Nephron (organoid): Measurements from ENCODE around the gene RBM14.

Experiments
- H3K27ac Mint-ChIP-seq, 3 experiments: 2 replicates each; pipeline ENCODE4 v1.8.0; 2020; ENCODE audit warnings: mixed read lengths in 3 of 3, mild to moderate bottlenecking in 2 of 3, moderate library complexity in 1 of 3
- H3K27me3 Mint-ChIP-seq: 2 replicates; pipeline ENCODE4 v1.8.0; 2021; ENCODE audit warnings: low read depth, mild to moderate bottlenecking, moderate library complexity, mixed read lengths
- H3K36me3 Mint-ChIP-seq: 2 replicates; pipeline ENCODE4 v1.8.0; 2020; ENCODE audit warnings: low read depth, mixed read lengths
- H3K4me1 Mint-ChIP-seq: 2 replicates; pipeline ENCODE4 v1.8.0; 2020; ENCODE audit warnings: mixed read lengths
- H3K4me3 Mint-ChIP-seq, 3 experiments: 2 replicates each; pipeline ENCODE4 v1.8.0; 2020; ENCODE audit warnings: mild to moderate bottlenecking in 3 of 3, mixed read lengths in 3 of 3, moderate library complexity in 2 of 3
- H3K9me3 Mint-ChIP-seq: 2 replicates; pipeline ENCODE4 v1.8.0; 2020; ENCODE audit warnings: mixed read lengths
- CTCF ChIP-seq, 3 experiments: fragments of 200-600 bp; sonication (generic); IDR thresholded peaks; one replicate each; pipeline ENCODE4 v1.5.0; 2021; ENCODE audit warnings: antibody characterized with exemption in 3 of 3; ENCODE audit not compliant: unreplicated experiment in 3 of 3

Gene RBM14

GRCh38 chr11:66619080-66619554 lies 2.7 kb downstream of the RBM14 start:
- TF ChIP-seq CTCF (IDR thresholded peaks at IDR 0.05; ENCODE audit: unreplicated experiment in 3 of 3): no peak
- H3K27me3 Mint-ChIP-seq: no peaks in the 10 kb centered on the region
- H3K36me3 Mint-ChIP-seq: peaks cover 45% of the 10 kb centered on the region
- peak overlapping the region; percentile 99 for H3K4me3 Mint-ChIP-seq
- H3K4me1 Mint-ChIP-seq: peaks cover 39% of the 10 kb centered on the region
- H3K27ac Mint-ChIP-seq: peak overlapping the region; percentile 87 to 99 (median 98)
- H3K9me3 Mint-ChIP-seq: no peaks in the 10 kb centered on the region

GRCh38 chr11:66624450-66624849 lies 8.0 kb downstream of the RBM14 start:
- no peak overlapping the region for H3K27ac Mint-ChIP-seq
- no peak overlapping the region for H3K4me3 Mint-ChIP-seq
- H3K9me3 Mint-ChIP-seq: no peaks in the 10 kb centered on the region
- H3K27me3 Mint-ChIP-seq: no peaks in the 10 kb centered on the region
- H3K36me3 Mint-ChIP-seq: peaks cover 68% of the 10 kb centered on the region
- TF ChIP-seq CTCF (IDR thresholded peaks at IDR 0.05; ENCODE audit: unreplicated experiment in 3 of 3): no peak
- peaks cover 7% of the 10 kb centered on the region for H3K4me1 Mint-ChIP-seq

- H3K4me1 Mint-ChIP-seq: peaks cover 7% of the 10 kb centered on the region
- H3K27me3 Mint-ChIP-seq: no peaks in the 10 kb centered on the region
- no peak overlapping the region for H3K4me3 Mint-ChIP-seq
- no peak overlapping the region for H3K27ac Mint-ChIP-seq
- no peaks in the 10 kb centered on the region for H3K9me3 Mint-ChIP-seq
- peaks cover 71% of the 10 kb centered on the region for H3K36me3 Mint-ChIP-seq
- TF ChIP-seq CTCF (IDR thresholded peaks at IDR 0.05; ENCODE audit: unreplicated experiment in 3 of 3): no peak
Observed at GRCh38 chr11:66625041-66625751, 8.8 kb downstream of the RBM14 start.

GRCh38 chr11:66625752-66626149 lies 9.3 kb downstream of the RBM14 start:
- peaks cover 72% of the 10 kb centered on the region for H3K36me3 Mint-ChIP-seq
- no peak for TF ChIP-seq CTCF (IDR thresholded peaks at IDR 0.05; ENCODE audit: unreplicated experiment in 3 of 3)
- no peak overlapping the region for H3K4me3 Mint-ChIP-seq

GRCh38 chr11:66626382-66626781 lies 10.0 kb downstream of the RBM14 start:
- no peak overlapping the region for H3K4me3 Mint-ChIP-seq
- peaks cover 71% of the 10 kb centered on the region for H3K36me3 Mint-ChIP-seq
- H3K27me3 Mint-ChIP-seq: no peaks in the 10 kb centered on the region
- H3K27ac Mint-ChIP-seq: no peak overlapping the region
- TF ChIP-seq CTCF (IDR thresholded peaks at IDR 0.05; ENCODE audit: unreplicated experiment in 3 of 3): no peak
- no peaks in the 10 kb centered on the region for H3K9me3 Mint-ChIP-seq
- H3K4me1 Mint-ChIP-seq: peaks cover 7% of the 10 kb centered on the region

More at GRCh38 chr11:66625752-66626149, 9.3 kb downstream of the RBM14 start:
- Mint-ChIP-seq H3K27me3 (no peaks in the 10 kb centered on the region), H3K9me3 (no peaks in the 10 kb centered on the region), H3K27ac (no peak overlapping the region), H3K4me1 (peaks cover 7% of the 10 kb centered on the region)

- Mint-ChIP-seq H3K4me1 (peaks cover 7% of the 10 kb centered on the region), H3K27ac (no peak overlapping the region), H3K9me3 (no peaks in the 10 kb centered on the region), H3K36me3 (peaks cover 72% of the 10 kb centered on the region), H3K4me3 (no peak overlapping the region), H3K27me3 (no peaks in the 10 kb centered on the region)
- TF ChIP-seq CTCF (IDR thresholded peaks at IDR 0.05; ENCODE audit: unreplicated experiment in 3 of 3): no peak
Observed at GRCh38 chr11:66626926-66627325, 10.5 kb downstream of the RBM14 start.
